CD4-positive, alpha-beta T cell treated with Interleukin-17A for 4 hours (primary cell): ENCODE measurements around the gene STON1.
"Not testable (repeated sequence)": the region's sequence is repeated elsewhere in the genome, so short reads cannot be mapped to it uniquely, and the experiment has no call there.

Experiments
- DNase-seq: peaks from one replicate; pipeline ENCODE4 v3.0.0-alpha.2; 2020; ENCODE audit warnings: mixed read lengths

Gene STON1

GRCh38 chr2:48529676-48530032 lies 300 bp upstream of the STON1 start:
- DNase-seq: no peak

GRCh38 chr2:48531141-48531648 lies 1.2 kb downstream of the STON1 start:
- DNase-seq: no peak

- no peak for DNase-seq
Observed at GRCh38 chr2:48532174-48532573, 2.2 kb downstream of the STON1 start.

- no peak for DNase-seq
Observed at GRCh38 chr2:48532824-48533223, 2.9 kb downstream of the STON1 start.

GRCh38 chr2:48534781-48535180 lies 4.8 kb downstream of the STON1 start:
- DNase-seq: no peak

- DNase-seq: no peak
Observed at GRCh38 chr2:48540237-48540935, 10.4 kb downstream of the STON1 start.

GRCh38 chr2:48541666-48542389 lies 11.9 kb downstream of the STON1 start:
- DNase-seq: no peak

GRCh38 chr2:48543895-48544294 lies 13.9 kb downstream of the STON1 start:
- DNase-seq: no peak

GRCh38 chr2:48545244-48545643 lies 15.3 kb downstream of the STON1 start:
- no peak for DNase-seq

GRCh38 chr2:48548840-48549239 lies 18.9 kb downstream of the STON1 start:
- DNase-seq: no peak

GRCh38 chr2:48549972-48550371 lies 20.0 kb downstream of the STON1 start:
- no peak for DNase-seq

GRCh38 chr2:48551548-48551947 lies 21.6 kb downstream of the STON1 start:
- DNase-seq: no peak

GRCh38 chr2:48555071-48555470 lies 25.1 kb downstream of the STON1 start:
- DNase-seq: not testable (repeated sequence)

- DNase-seq: no peak
Observed at GRCh38 chr2:48558456-48558855, 28.5 kb downstream of the STON1 start.

GRCh38 chr2:48560546-48561209 lies 30.7 kb downstream of the STON1 start:
- DNase-seq: no peak

- DNase-seq: no peak
Observed at GRCh38 chr2:48562281-48562680, 32.3 kb downstream of the STON1 start.

- DNase-seq: no peak
Observed at GRCh38 chr2:48566592-48567310, 36.8 kb downstream of the STON1 start.

GRCh38 chr2:48567671-48568070 lies 37.7 kb downstream of the STON1 start:
- DNase-seq: no peak

GRCh38 chr2:48568547-48568946 lies 38.6 kb downstream of the STON1 start:
- no peak for DNase-seq

- DNase-seq: no peak
Observed at GRCh38 chr2:48569433-48569832, 39.5 kb downstream of the STON1 start.

- DNase-seq: no peak
Observed at GRCh38 chr2:48572816-48573215, 42.9 kb downstream of the STON1 start.

GRCh38 chr2:48574353-48575287 lies 44.7 kb downstream of the STON1 start:
- no peak for DNase-seq
